CD8-positive, alpha-beta memory T cell (primary cell): ENCODE measurements around the gene MOK. TPM values are rescaled to one million over a fixed set of nuclear protein-coding genes. Genes with fewer than 3 reads are reported as not detected.
A peak's percentile ranks its signal among the peaks of the same experiment; 100 is the strongest.

Experiments
- CTCF ChIA-PET: fragments of 350-600 bp; sonication (Branson Sonifier 250); formaldehyde crosslinking; loops from one replicate; lab custom pipeline; 2021; ENCODE audit warnings: antibody characterized with exemption; lab: Charles Lee
- POLR2A ChIA-PET: fragments of 350-600 bp; sonication (Branson Sonifier 250); formaldehyde crosslinking; loops from one replicate; lab custom pipeline; 2021; ENCODE audit warnings: antibody characterized with exemption; lab: Charles Lee
- DNase-seq, 5 donors: peaks; one replicate each; pipeline versions ENCODE4 v3.0.0 to v3.0.0-alpha.2; 2020 to 2022; ENCODE audit warnings: mixed read lengths in 1 of 5
- H3K27ac ChIP-seq: one replicate; pipeline ENCODE4 v1.7.0; 2013; ENCODE audit warnings: low read depth, mild to moderate bottlenecking, low read length, moderate library complexity
- H3K27me3 ChIP-seq: 2 replicates; pipeline ENCODE4 v1.7.0; 2013; ENCODE audit warnings: low read length, mild to moderate bottlenecking; ENCODE audit not compliant: insufficient read depth, poor library complexity, severe bottlenecking
- H3K36me3 ChIP-seq: 2 replicates; pipeline ENCODE4 v1.7.0; 2013; ENCODE audit warnings: mild to moderate bottlenecking, low read length, moderate library complexity; ENCODE audit not compliant: insufficient read depth
- H3K4me1 ChIP-seq: 2 replicates; pipeline ENCODE4 v1.7.0; 2013; ENCODE audit warnings: mild to moderate bottlenecking, low read length, moderate library complexity; ENCODE audit not compliant: insufficient read depth
- H3K4me3 ChIP-seq: 2 replicates; pipeline ENCODE4 v1.7.0; 2013; ENCODE audit warnings: mild to moderate bottlenecking, low read length
- H3K9me3 ChIP-seq: 2 replicates; pipeline ENCODE4 v1.7.0; 2013; ENCODE audit warnings: mild to moderate bottlenecking, low read length
- H3K27ac Mint-ChIP-seq, 8 donors: one replicate each; pipeline ENCODE4 v1.8.0; 2020 to 2021; ENCODE audit warnings: mixed read lengths in 8 of 8, mild to moderate bottlenecking in 6 of 8, inconsistent platforms in 3 of 8, moderate library complexity in 3 of 8
- H3K27me3 Mint-ChIP-seq, 2 donors: one replicate each; pipeline ENCODE4 v1.8.0; 2020 to 2021; ENCODE audit warnings: mixed read lengths in 2 of 2, mild to moderate bottlenecking in 1 of 2, moderate library complexity in 1 of 2
- H3K36me3 Mint-ChIP-seq, 3 donors: one replicate each; pipeline ENCODE4 v1.8.0; 2020 to 2021; ENCODE audit warnings: mixed read lengths in 3 of 3, inconsistent platforms in 1 of 3, mild to moderate bottlenecking in 1 of 3
- H3K4me1 Mint-ChIP-seq, 3 donors: one replicate each; pipeline ENCODE4 v1.8.0; 2020 to 2021; ENCODE audit warnings: mixed read lengths in 3 of 3, inconsistent platforms in 1 of 3, mild to moderate bottlenecking in 1 of 3
- H3K4me3 Mint-ChIP-seq, 7 donors: one replicate each; pipeline ENCODE4 v1.8.0; 2020 to 2021; ENCODE audit warnings: mixed read lengths in 7 of 7, mild to moderate bottlenecking in 6 of 7, moderate library complexity in 4 of 7, inconsistent platforms in 2 of 7
- H3K9me3 Mint-ChIP-seq, 5 donors: one replicate each; pipeline ENCODE4 v1.8.0; 2020 to 2022; ENCODE audit warnings: mixed read lengths in 5 of 5, mild to moderate bottlenecking in 3 of 5, moderate library complexity in 2 of 5, inconsistent platforms in 1 of 5
- polyA plus RNA-seq: library from polyadenylated mRNA; unstranded; fragments of 300-500 nt; fragmentation: Illumina TruSeq; gene quantifications from one replicate; pipeline ENCODE4 v1.2.3, GENCODE V29; 2021
- total RNA-seq, 2 experiments: library from RNA; stranded (reverse); gene quantifications; one replicate each; pipeline ENCODE4 v1.2.3, GENCODE V29; 2021

Gene MOK
- total and polyA plus RNA-seq, 3 experiments from 2014 or later = 2.8 to 7.3 (median 5.8) TPM

DNA sequence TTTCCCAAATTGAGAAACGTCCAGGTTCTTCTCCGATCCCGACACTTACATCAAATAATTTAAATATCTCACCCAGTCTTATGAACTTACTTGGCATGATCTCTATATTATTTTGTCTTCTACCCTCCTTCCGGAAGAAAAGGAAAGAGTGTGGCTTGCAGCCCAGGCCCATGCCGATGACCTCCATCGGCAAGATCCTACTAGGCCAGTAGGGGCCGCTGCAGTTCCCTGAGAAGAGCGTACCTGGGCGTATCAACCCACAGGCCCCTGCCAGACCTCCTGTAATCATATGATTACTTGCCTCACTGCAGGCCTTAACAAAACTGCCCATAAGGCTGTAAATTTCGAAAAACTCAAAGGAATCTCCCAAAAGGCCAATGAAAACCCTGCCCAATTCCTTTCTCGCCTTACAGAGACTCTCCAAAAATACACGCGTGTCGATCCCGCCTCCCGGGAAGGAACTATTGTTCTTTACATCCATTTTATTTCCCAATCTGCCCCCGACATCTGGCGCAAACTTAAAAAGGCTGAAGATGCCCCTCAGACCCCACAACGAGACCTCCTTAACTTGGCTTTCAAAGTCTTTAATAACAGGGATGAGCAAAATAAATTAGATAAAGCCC lies 69.6 kb downstream of the MOK start:
- Histone ChIP-seq H3K9me3 (no peaks in the 10 kb centered on the region), H3K27ac (no peak overlapping the region), H3K36me3 (no peaks in the 10 kb centered on the region), H3K4me1 (no peaks in the 10 kb centered on the region), H3K27me3 (no peaks in the 10 kb centered on the region), H3K4me3 (no peak overlapping the region)
- peaks cover 0 to 2% of the 10 kb centered on the region in 2 donors for H3K27me3 Mint-ChIP-seq
- no peaks in the 10 kb centered on the region for H3K9me3 Mint-ChIP-seq
- H3K4me3 Mint-ChIP-seq = no peak overlapping the region
- peak; percentile 59 to 81 (median 63) for DNase-seq
- no peaks in the 10 kb centered on the region for H3K4me1 Mint-ChIP-seq
- no peaks in the 10 kb centered on the region for H3K36me3 Mint-ChIP-seq
- ChIA-PET POLR2A (no interaction called here), CTCF (interaction anchor here (1.9 to 2.2 kb wide), 2 partner anchors 79 to 81 kb away, joined by 8 to 9 read pairs; no protein-coding TSS in a partner anchor)
- no peak overlapping the region for H3K27ac Mint-ChIP-seq

GRCh38 chr14:102234331-102235264 lies 70.4 kb downstream of the MOK start:
- H3K4me1 Mint-ChIP-seq = no peaks in the 10 kb centered on the region
- no peaks in the 10 kb centered on the region for H3K27me3 ChIP-seq
- DNase-seq = no peak
- no peaks in the 10 kb centered on the region for H3K36me3 Mint-ChIP-seq
- peaks cover 0 to 2% of the 10 kb centered on the region in 2 donors for H3K27me3 Mint-ChIP-seq
- no peaks in the 10 kb centered on the region for H3K4me1 ChIP-seq
- CTCF ChIA-PET = interaction anchor here (0.9 kb wide), 1 partner anchor 79 kb away, joined by 3 read pairs; no protein-coding TSS in a partner anchor
- no peak overlapping the region for H3K4me3 ChIP-seq
- H3K27ac Mint-ChIP-seq = no peak overlapping the region
- H3K9me3 ChIP-seq = no peaks in the 10 kb centered on the region
- H3K36me3 ChIP-seq = no peaks in the 10 kb centered on the region
- H3K4me3 Mint-ChIP-seq = no peak overlapping the region
- no peaks in the 10 kb centered on the region for H3K9me3 Mint-ChIP-seq
- POLR2A ChIA-PET = no interaction called here
- no peak overlapping the region for H3K27ac ChIP-seq

GRCh38 chr14:102233081-102233480 lies 71.9 kb downstream of the MOK start:
- no peak for DNase-seq
- H3K36me3 Mint-ChIP-seq = no peaks in the 10 kb centered on the region

GRCh38 chr14:102232348-102232625 lies 72.7 kb downstream of the MOK start:
- POLR2A ChIA-PET = no interaction called here

More at GRCh38 chr14:102233081-102233480, 71.9 kb downstream of the MOK start:
- POLR2A ChIA-PET = no interaction called here
- no peaks in the 10 kb centered on the region for H3K4me1 ChIP-seq
- H3K4me3 ChIP-seq = no peak overlapping the region
- Mint-ChIP-seq H3K27ac (no peak overlapping the region), H3K4me3 (no peak overlapping the region), H3K4me1 (no peaks in the 10 kb centered on the region), H3K27me3 (peaks cover 0 to 2% of the 10 kb centered on the region in 2 donors), H3K9me3 (no peaks in the 10 kb centered on the region)
- H3K27ac ChIP-seq = no peak overlapping the region
- CTCF ChIA-PET = interaction anchor here (1.2 kb wide), 1 partner anchor 82 kb away, joined by 3 read pairs; no protein-coding TSS in a partner anchor
- H3K9me3 ChIP-seq = no peaks in the 10 kb centered on the region
- H3K36me3 ChIP-seq = no peaks in the 10 kb centered on the region
- no peaks in the 10 kb centered on the region for H3K27me3 ChIP-seq

DNA sequence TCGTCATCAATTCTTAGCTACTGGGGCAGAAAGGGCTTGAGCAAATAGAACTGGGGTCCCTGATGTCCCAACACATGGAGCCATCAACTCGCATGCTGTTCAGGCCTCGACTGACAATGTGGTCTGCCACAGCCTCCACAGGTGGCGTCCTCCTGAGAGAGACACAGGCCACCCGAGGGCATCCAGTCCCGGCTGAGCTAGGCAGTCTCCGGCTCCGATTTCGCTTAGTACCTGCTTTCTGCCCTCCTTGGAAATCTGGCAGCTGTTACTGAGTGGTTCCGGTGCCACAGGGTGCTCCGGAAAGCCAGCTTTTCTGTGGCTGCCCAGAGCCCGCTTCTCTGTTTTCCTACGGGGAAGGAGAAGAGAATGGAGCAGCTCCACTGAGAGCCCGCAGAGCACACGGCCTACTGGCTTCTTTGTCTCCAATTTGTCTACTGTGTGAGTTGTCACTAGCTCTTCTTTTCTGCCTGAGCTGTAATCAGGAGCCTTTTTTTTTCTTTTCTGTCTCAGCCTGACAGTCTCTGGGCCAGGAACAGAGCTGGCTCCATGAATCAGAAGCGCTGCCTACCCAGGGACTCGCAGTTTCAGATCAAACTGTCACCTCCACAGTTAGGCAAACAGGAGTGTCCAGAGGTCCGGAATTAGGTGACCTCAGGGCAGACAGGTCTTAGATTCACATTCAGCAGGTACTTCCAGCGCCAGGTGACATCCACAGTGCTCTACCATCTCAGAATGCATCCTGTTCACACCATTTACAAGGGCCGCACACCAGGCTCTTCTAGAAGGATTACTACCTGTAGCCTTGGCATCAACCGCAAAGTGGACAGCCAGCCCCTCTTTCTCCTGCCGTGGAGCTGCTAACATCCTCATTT lies 73.3 kb downstream of the MOK start:
- Histone ChIP-seq H3K4me1 (no peaks in the 10 kb centered on the region), H3K27ac (no peak overlapping the region), H3K27me3 (no peaks in the 10 kb centered on the region), H3K36me3 (no peaks in the 10 kb centered on the region), H3K4me3 (no peak overlapping the region), H3K9me3 (no peaks in the 10 kb centered on the region)
- Mint-ChIP-seq H3K4me1 (no peaks in the 10 kb centered on the region), H3K27ac (no peak overlapping the region), H3K27me3 (peaks cover 0 to 2% of the 10 kb centered on the region in 2 donors), H3K4me3 (no peak overlapping the region), H3K36me3 (no peaks in the 10 kb centered on the region), H3K9me3 (no peaks in the 10 kb centered on the region)
- DNase-seq = no peak
- ChIA-PET CTCF (interaction anchor here (0.9 kb wide), 1 partner anchor 82 kb away, joined by 3 read pairs; no protein-coding TSS in a partner anchor), POLR2A (no interaction called here)

More at GRCh38 chr14:102232348-102232625, 72.7 kb downstream of the MOK start:
- Histone ChIP-seq H3K4me1 (no peaks in the 10 kb centered on the region), H3K9me3 (no peaks in the 10 kb centered on the region), H3K36me3 (no peaks in the 10 kb centered on the region), H3K27me3 (no peaks in the 10 kb centered on the region), H3K27ac (no peak overlapping the region), H3K4me3 (no peak overlapping the region)
- H3K9me3 Mint-ChIP-seq = no peaks in the 10 kb centered on the region
- CTCF ChIA-PET = interaction anchor here (0.9 to 1.2 kb wide), 2 partner anchors 82 to 83 kb away, joined by 3 read pairs; no protein-coding TSS in a partner anchor
- no peak for DNase-seq
- no peaks in the 10 kb centered on the region for H3K4me1 Mint-ChIP-seq
- H3K4me3 Mint-ChIP-seq = no peak overlapping the region
- no peaks in the 10 kb centered on the region for H3K36me3 Mint-ChIP-seq
- no peak overlapping the region for H3K27ac Mint-ChIP-seq
- peaks cover 0 to 2% of the 10 kb centered on the region in 2 donors for H3K27me3 Mint-ChIP-seq

GRCh38 chr14:102230481-102231210 lies 74.3 kb downstream of the MOK start:
- no peak for DNase-seq
- Mint-ChIP-seq H3K27ac (peak overlapping the region in 2 of 8 donors; percentile 77 to 98), H3K27me3 (peaks cover 0 to 2% of the 10 kb centered on the region in 2 donors), H3K9me3 (no peaks in the 10 kb centered on the region), H3K4me3 (no peak overlapping the region), H3K4me1 (no peaks in the 10 kb centered on the region), H3K36me3 (no peaks in the 10 kb centered on the region)
- Histone ChIP-seq H3K9me3 (no peaks in the 10 kb centered on the region), H3K4me1 (no peaks in the 10 kb centered on the region), H3K27ac (no peak overlapping the region), H3K36me3 (no peaks in the 10 kb centered on the region), H3K27me3 (no peaks in the 10 kb centered on the region), H3K4me3 (no peak overlapping the region)
- CTCF ChIA-PET = no interaction called here
- POLR2A ChIA-PET = no interaction called here

- no peaks in the 10 kb centered on the region for H3K4me1 ChIP-seq
- no peak overlapping the region for H3K4me3 ChIP-seq
- H3K27me3 ChIP-seq = no peaks in the 10 kb centered on the region
- Mint-ChIP-seq H3K4me1 (no peaks in the 10 kb centered on the region), H3K27me3 (peaks cover 0 to 2% of the 10 kb centered on the region in 2 donors), H3K27ac (no peak overlapping the region), H3K4me3 (no peak overlapping the region), H3K9me3 (no peaks in the 10 kb centered on the region), H3K36me3 (peaks cover 0 to 2% (median 0%) of the 10 kb centered on the region in 3 donors)
- DNase-seq = no peak
- H3K9me3 ChIP-seq = no peaks in the 10 kb centered on the region
- POLR2A ChIA-PET = no interaction called here
- no peak overlapping the region for H3K27ac ChIP-seq
- CTCF ChIA-PET = no interaction called here
- H3K36me3 ChIP-seq = no peaks in the 10 kb centered on the region
These were observed 75.2 kb downstream of the MOK start for GRCh38 chr14:102229739-102230092.
